Hepatocyte (in vitro differentiated cells): Measurements from ENCODE around the gene PHF19.

Experiments
- CTCF ChIP-seq: fragments of 200-600 bp; sonication (generic); IDR thresholded peaks from 2 replicates; pipeline ENCODE4 v1.5.1; 2016; ENCODE audit warnings: antibody characterized with exemption, mild to moderate bottlenecking; ENCODE audit not compliant: poor library complexity
- EZH2 ChIP-seq: fragments of 200-600 bp; sonication (generic); IDR thresholded peaks from 2 replicates; pipeline ENCODE4 v1.6.1; 2016; ENCODE audit warnings: antibody characterized with exemption, mild to moderate bottlenecking, borderline replicate concordance

- no peak for TF ChIP-seq CTCF
- TF ChIP-seq EZH2, result no peak
Measured at GRCh38 chr9:120885457-120885856, 8.5 kb upstream of the PHF19 start.
